ENCODE data around the gene RBM12. TPM values are rescaled to one million over a fixed set of nuclear protein-coding genes. Genes with fewer than 3 reads are reported as not detected.

Gene RBM12
- total RNA-seq, 2 experiments from 2014 or later = 66.3 to 152 TPM

- peaks cover 31% of the 10 kb centered on the region; the same call in 1 of the 2 replicates for H3K79me2 ChIP-seq (ENCODE audit: insufficient read depth, low read depth, low read length)
- no peaks in the 10 kb centered on the region for H3K9me2 ChIP-seq (ENCODE audit: insufficient read depth, low read length)
- peaks cover 62% of the 10 kb centered on the region for H3K36me3 ChIP-seq (ENCODE audit: insufficient read depth, low read length)
- peak overlapping the region; percentile 74 for H3K27ac ChIP-seq (ENCODE audit: low read depth, low read length, poor library complexity, severe bottlenecking)
- peak; percentile 13 for DNase-seq (ENCODE audit: low spot score)
- H4K20me1 ChIP-seq (ENCODE audit: insufficient read depth, low read length) = peaks cover 4% of the 10 kb centered on the region; the same call in 1 of the 2 replicates
- CTCF ChIA-PET (ENCODE audit: unreplicated experiment) = interaction anchor here (0.6 kb wide), 1 partner anchor 99 kb away, joined by 3 read pairs; no protein-coding TSS in a partner anchor
- BruUV-seq (replicated peaks) = TSS peak; percentile 83
- POLR2A ChIA-PET = interaction anchor here (0.6 to 1.8 kb wide), 5 partner anchors 9 to 264 kb away, joined by 3 to 4 read pairs (median 3); no protein-coding TSS in a partner anchor
- peak overlapping the region; percentile 87 for H3K4me3 ChIP-seq (ENCODE audit: low read depth, low read length, poor library complexity, severe bottlenecking)
- no peaks in the 10 kb centered on the region for H3K9me3 ChIP-seq (ENCODE audit: low read length)
- peaks cover 23% of the 10 kb centered on the region for H3K4me1 ChIP-seq (ENCODE audit: insufficient read depth, low read length, poor library complexity, severe bottlenecking)
- no peak for TF ChIP-seq EZH2phosphoT487 (IDR thresholded peaks at IDR 0.05; ENCODE audit: borderline replicate concordance, low read depth, low read length)
- TF ChIP-seq CTCF (conservative IDR thresholded peaks at IDR 0.05; ENCODE audit: low read length) = no peak
- peak overlapping the region; percentile 74 for H3K4me2 ChIP-seq (ENCODE audit: low read length)
- intact Hi-C loops (cut with micrococcal nuclease; ENCODE audit: unreplicated experiment) = loop anchor here (1.0 to 5.0 kb wide), 6 partner anchors 37 to 238 kb away; partner anchors contain the start of gene SPAG4
- peak overlapping the region; percentile 82; the same call in 1 of the 2 replicates for H2AFZ ChIP-seq (ENCODE audit: low read length)
Measured at GRCh38 chr20:35699957-35700624, 35.4 kb upstream of the RBM12 start.

- Histone ChIP-seq H3K9me3 (ENCODE audit: low read length) (no peaks in the 10 kb centered on the region), H3K79me2 (ENCODE audit: insufficient read depth, low read depth, low read length) (peaks cover 31% of the 10 kb centered on the region; the same call in 1 of the 2 replicates), H3K9me2 (ENCODE audit: insufficient read depth, low read length) (no peaks in the 10 kb centered on the region), H3K4me1 (ENCODE audit: insufficient read depth, low read length, poor library complexity, severe bottlenecking) (peaks cover 23% of the 10 kb centered on the region), H4K20me1 (ENCODE audit: insufficient read depth, low read length) (peaks cover 4% of the 10 kb centered on the region; the same call in 1 of the 2 replicates), H3K27ac (ENCODE audit: low read depth, low read length, poor library complexity, severe bottlenecking) (peak within 1 kb of the TSS; percentile 74), H2AFZ (ENCODE audit: low read length) (peak within 1 kb of the TSS; percentile 82), H3K36me3 (ENCODE audit: insufficient read depth, low read length) (peaks cover 59% of the 10 kb centered on the region), H3K4me2 (ENCODE audit: low read length) (peak within 1 kb of the TSS; percentile 74), H3K4me3 (ENCODE audit: low read depth, low read length, poor library complexity, severe bottlenecking) (peak within 1 kb of the TSS; percentile 87)
- peak; percentile 92 for DNase-seq (ENCODE audit: low spot score)
- ChIA-PET POLR2A (interaction anchor here (0.6 to 1.8 kb wide), 3 partner anchors 10 to 265 kb away, joined by 3 to 4 read pairs (median 3); no protein-coding TSS in a partner anchor), CTCF (ENCODE audit: unreplicated experiment) (interaction anchor here (0.6 kb wide), 2 partner anchors 83 to 248 kb away, joined by 3 to 6 read pairs; partner anchors contain the start of gene SPAG4)
- BruUV-seq (replicated peaks) = no TSS peak
- TF ChIP-seq CTCF (conservative IDR thresholded peaks at IDR 0.05; ENCODE audit: low read length) (peak; percentile 44; the same call in 1 of the 2 replicates), EZH2phosphoT487 (IDR thresholded peaks at IDR 0.05; ENCODE audit: borderline replicate concordance, low read depth, low read length) (no peak)
- intact Hi-C loops (cut with micrococcal nuclease; ENCODE audit: unreplicated experiment) = loop anchor here (1.0 to 5.0 kb wide), 5 partner anchors 82 to 237 kb away; partner anchors contain the start of gene SPAG4
Measured at GRCh38 chr20:35699127-35699956, 34.6 kb upstream of the RBM12 start, which contains the start of the genes NFS1 and ROMO1. Gene NFS1, minus strand, starts transcription at chr20:35699352. Its CDS starts 64 bp downstream, at chr20:35699288. Gene ROMO1, plus strand, starts transcription at chr20:35699405. Its CDS starts 228 bp downstream, at chr20:35699633.

Measured in OCI-LY7 (cell line).